Measurements from ENCODE around the gene DNAJC8. TPM values are rescaled to one million over a fixed set of nuclear protein-coding genes. Genes with fewer than 3 reads are reported as not detected.

The DNAJC8 gene
- total RNA-seq, 3 donors from 2014 or later (not counting 1 experiment from before 2014, with no cell fraction given), result 85.3 to 85.9 (median 85.4) TPM

- H3K27ac ChIP-seq (ENCODE audit: low read length), result no peak overlapping the region
- 99% methylated on average over 8 of the region's 8 CpGs for WGBS (ENCODE audit: insufficient coverage)
- no peaks in the 10 kb centered on the region for H3K27me3 ChIP-seq (ENCODE audit: control insufficient read depth, insufficient read depth, low read length)
- intact Hi-C loops (cut with micrococcal nuclease), result no loop called here
- Mint-ChIP-seq H3K27me3 (ENCODE audit: low read depth in 2 of 2) (no peaks in the 10 kb centered on the region), H3K9me3 (no peaks in the 10 kb centered on the region), H3K27ac (no peak overlapping the region), H3K36me3 (no peaks in the 10 kb centered on the region), H3K4me1 (peaks cover 29 to 42% of the 10 kb centered on the region in 2 donors), H3K4me3 (no peak overlapping the region)
- DNase-seq (no peak), ATAC-seq (no peak)
- H3K4me1 ChIP-seq (ENCODE audit: control insufficient read depth, insufficient read depth, low read length), result peaks cover 8% of the 10 kb centered on the region
- TF ChIP-seq CTCF (IDR thresholded peaks at IDR 0.05), result no peak
- no peaks in the 10 kb centered on the region for H3K36me3 ChIP-seq (ENCODE audit: control insufficient read depth, insufficient read depth, low read length)
- no peak overlapping the region for H3K4me3 ChIP-seq (ENCODE audit: low read length)
- H3K9me3 ChIP-seq (ENCODE audit: control insufficient read depth, insufficient read depth, low read length), result no peaks in the 10 kb centered on the region
Observed at GRCh38 chr1:28265577-28265976, 32.7 kb upstream of the DNAJC8 start.

GRCh38 chr1:28264897-28265296 lies 32.1 kb upstream of the DNAJC8 start:
- ATAC-seq, result no peak
- Histone ChIP-seq H3K27me3 (ENCODE audit: control insufficient read depth, insufficient read depth, low read length) (no peaks in the 10 kb centered on the region), H3K4me1 (ENCODE audit: control insufficient read depth, insufficient read depth, low read length) (peaks cover 14% of the 10 kb centered on the region), H3K9me3 (ENCODE audit: control insufficient read depth, insufficient read depth, low read length) (no peaks in the 10 kb centered on the region), H3K27ac (ENCODE audit: low read length) (no peak overlapping the region), H3K36me3 (ENCODE audit: control insufficient read depth, insufficient read depth, low read length) (no peaks in the 10 kb centered on the region), H3K4me3 (ENCODE audit: low read length) (no peak overlapping the region)
- H3K9me3 Mint-ChIP-seq, result no peaks in the 10 kb centered on the region
- peaks cover 30 to 43% of the 10 kb centered on the region in 2 donors for H3K4me1 Mint-ChIP-seq
- no peak for DNase-seq
- WGBS (ENCODE audit: insufficient coverage), result 94% methylated on average over 1 of the region's 1 CpG
- no peak overlapping the region for H3K27ac Mint-ChIP-seq
- TF ChIP-seq CTCF (IDR thresholded peaks at IDR 0.05), result no peak
- no peak overlapping the region for H3K4me3 Mint-ChIP-seq
- H3K36me3 Mint-ChIP-seq, result no peaks in the 10 kb centered on the region
- no peaks in the 10 kb centered on the region for H3K27me3 Mint-ChIP-seq (ENCODE audit: low read depth in 2 of 2)
- intact Hi-C loops (cut with micrococcal nuclease), result no loop called here

- WGBS (ENCODE audit: insufficient coverage), result 87% methylated on average over 7 of the region's 7 CpGs
Observed at GRCh38 chr1:28260803-28261174, 28.0 kb upstream of the DNAJC8 start.

More at GRCh38 chr1:28260803-28261174, 28.0 kb upstream of the DNAJC8 start:
- no peaks in the 10 kb centered on the region for H3K9me3 Mint-ChIP-seq
- Histone ChIP-seq H3K4me1 (ENCODE audit: control insufficient read depth, insufficient read depth, low read length) (peaks cover 48% of the 10 kb centered on the region), H3K36me3 (ENCODE audit: control insufficient read depth, insufficient read depth, low read length) (no peaks in the 10 kb centered on the region), H3K4me3 (ENCODE audit: low read length) (no peak overlapping the region), H3K27ac (ENCODE audit: low read length) (no peak overlapping the region), H3K27me3 (ENCODE audit: control insufficient read depth, insufficient read depth, low read length) (no peaks in the 10 kb centered on the region), H3K9me3 (ENCODE audit: control insufficient read depth, insufficient read depth, low read length) (no peaks in the 10 kb centered on the region)
- TF ChIP-seq CTCF (IDR thresholded peaks at IDR 0.05), result no peak
- peaks cover 46 to 51% of the 10 kb centered on the region in 2 donors for H3K4me1 Mint-ChIP-seq
- no peaks in the 10 kb centered on the region for H3K36me3 Mint-ChIP-seq
- peak overlapping the region; percentile 41 to 71 for H3K27ac Mint-ChIP-seq
- ATAC-seq, result no peak
- intact Hi-C loops (cut with micrococcal nuclease), result no loop called here
- no peak for DNase-seq
- H3K4me3 Mint-ChIP-seq, result peak overlapping the region; percentile 75
- no peaks in the 10 kb centered on the region for H3K27me3 Mint-ChIP-seq (ENCODE audit: low read depth in 2 of 2)

Measured in natural killer cell (primary cell).